Stomach (tissue), 4 donors: ENCODE measurements around the gene HCLS1.

Experiments used
- POLR2AphosphoS5 ChIP-seq, 3 donors: sonication (generic); formaldehyde crosslinking; IDR thresholded peaks; one replicate each; pipeline ENCODE4 v1.6.1; 2016; ENCODE audit warnings: antibody characterized with exemption in 3 of 3
- TF ChIP-seq, protein P1 (sequence below), 7 experiments: fragments of 450-650 bp in 4 of 7; fragments of 200-600 bp in 3 of 7; sonication (generic) in 3 of 7; IDR thresholded peaks; one replicate each; pipeline ENCODE4 v1.5.1; 2016 to 2019; ENCODE audit warnings: antibody characterized with exemption in 7 of 7, control low read depth in 2 of 7, mild to moderate bottlenecking in 1 of 7

DNA sequence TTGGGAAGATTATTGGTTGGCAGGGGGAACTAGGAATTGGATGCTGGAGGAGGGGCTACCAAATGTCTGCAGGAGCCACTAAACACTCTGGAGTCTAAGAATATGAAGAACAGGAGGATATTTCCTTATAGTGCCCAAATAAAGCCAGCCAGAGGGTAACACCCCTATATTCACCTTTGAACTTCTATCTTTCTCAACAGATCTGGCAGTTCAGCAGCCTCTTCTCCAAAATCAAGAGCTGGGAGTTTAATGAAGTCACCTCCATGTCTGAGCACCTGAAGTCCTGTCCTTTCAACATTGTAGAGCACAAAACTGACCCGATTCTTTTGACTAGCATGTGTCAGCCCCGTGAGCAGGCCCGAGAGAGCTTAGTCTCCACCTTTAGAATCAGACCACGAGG is 34.2 kb downstream of the HCLS1 start:
- TF ChIP-seq, protein P1, sequence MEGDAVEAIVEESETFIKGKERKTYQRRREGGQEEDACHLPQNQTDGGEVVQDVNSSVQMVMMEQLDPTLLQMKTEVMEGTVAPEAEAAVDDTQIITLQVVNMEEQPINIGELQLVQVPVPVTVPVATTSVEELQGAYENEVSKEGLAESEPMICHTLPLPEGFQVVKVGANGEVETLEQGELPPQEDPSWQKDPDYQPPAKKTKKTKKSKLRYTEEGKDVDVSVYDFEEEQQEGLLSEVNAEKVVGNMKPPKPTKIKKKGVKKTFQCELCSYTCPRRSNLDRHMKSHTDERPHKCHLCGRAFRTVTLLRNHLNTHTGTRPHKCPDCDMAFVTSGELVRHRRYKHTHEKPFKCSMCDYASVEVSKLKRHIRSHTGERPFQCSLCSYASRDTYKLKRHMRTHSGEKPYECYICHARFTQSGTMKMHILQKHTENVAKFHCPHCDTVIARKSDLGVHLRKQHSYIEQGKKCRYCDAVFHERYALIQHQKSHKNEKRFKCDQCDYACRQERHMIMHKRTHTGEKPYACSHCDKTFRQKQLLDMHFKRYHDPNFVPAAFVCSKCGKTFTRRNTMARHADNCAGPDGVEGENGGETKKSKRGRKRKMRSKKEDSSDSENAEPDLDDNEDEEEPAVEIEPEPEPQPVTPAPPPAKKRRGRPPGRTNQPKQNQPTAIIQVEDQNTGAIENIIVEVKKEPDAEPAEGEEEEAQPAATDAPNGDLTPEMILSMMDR (IDR thresholded peaks at IDR 0.05): no peak
- TF ChIP-seq POLR2AphosphoS5 (IDR thresholded peaks at IDR 0.05): no peak
